Lung (tissue), 12 donors: ENCODE measurements around the gene ISLR2. TPM values are rescaled to one million over a fixed set of nuclear protein-coding genes. Genes with fewer than 3 reads are reported as not detected.
A peak's percentile ranks its signal among the peaks of the same experiment; 100 is the strongest.

Source experiments
- ATAC-seq: fragments of 200-7000 bp; cut with Tn5 transposase; one replicate; pipeline ENCODE4 v1.9.1; 2020; ENCODE audit warnings: moderate number of reproducible peaks; ENCODE audit not compliant: insufficient read depth, low FRiP score
- DNase-seq, 3 donors: peaks; one replicate each; pipeline ENCODE4 v3.0.0-alpha.2; 2013 to 2017
- H3K27ac ChIP-seq, 2 donors: one replicate each; pipeline ENCODE4 v1.5.1; 2013; ENCODE audit warnings: mild to moderate bottlenecking in 2 of 2, moderate library complexity in 2 of 2, control low read depth in 1 of 2, inconsistent platforms in 1 of 2, low read depth in 1 of 2, low read length in 1 of 2
- H3K27me3 ChIP-seq, 3 donors: one replicate each; pipeline ENCODE4 v1.5.1; 2013; ENCODE audit warnings: low read length in 2 of 3; ENCODE audit not compliant: control insufficient read depth in 3 of 3, insufficient read depth in 3 of 3
- H3K36me3 ChIP-seq, 4 donors: one replicate each; pipeline ENCODE4 v1.5.1; 2013; ENCODE audit warnings: low read length in 4 of 4, mild to moderate bottlenecking in 1 of 4, moderate library complexity in 1 of 4; ENCODE audit not compliant: control insufficient read depth in 4 of 4, insufficient read depth in 4 of 4
- H3K4me1 ChIP-seq, 5 donors: one replicate each; pipeline ENCODE4 v1.5.1; 2013; ENCODE audit warnings: low read length in 5 of 5, mild to moderate bottlenecking in 2 of 5, moderate library complexity in 1 of 5; ENCODE audit not compliant: control insufficient read depth in 5 of 5, insufficient read depth in 5 of 5
- H3K4me3 ChIP-seq: one replicate; pipeline ENCODE4 v1.5.1; 2013; ENCODE audit warnings: mild to moderate bottlenecking, control low read depth, moderate library complexity
- H3K9ac ChIP-seq, 2 donors: one replicate each; pipeline ENCODE4 v1.5.1; 2013; ENCODE audit warnings: low read length in 2 of 2, control low read depth in 1 of 2; ENCODE audit not compliant: insufficient read depth in 1 of 2
- H3K9me3 ChIP-seq, 4 donors: one replicate each; pipeline ENCODE4 v1.5.1; 2013; ENCODE audit warnings: low read length in 3 of 4, mild to moderate bottlenecking in 1 of 4, moderate library complexity in 1 of 4; ENCODE audit not compliant: control insufficient read depth in 4 of 4, insufficient read depth in 3 of 4
- CTCF ChIP-seq: IDR thresholded peaks from 2 replicates; pipeline ENCODE4 v1.5.1; 2012; ENCODE audit warnings: mild to moderate bottlenecking; ENCODE audit errors: control extremely low read depth, extremely low read depth
- WGBS, 2 donors: extraction: QIAGEN DNeasy Blood & Tissue Kit; methylation state at CpG; one replicate each; pipeline ENCODE4 v1.1.7; 2013; 5-methylcytosine and 5-hydroxymethylcytosine counted together
- polyA plus RNA-seq, 2 donors: library from polyadenylated mRNA; stranded (reverse); fragments of 200-250 nt; gene quantifications; one replicate each; pipeline ENCODE4 v1.2.1, GENCODE V29; 2013
- total RNA-seq, 2 donors: library from RNA; depleted of rRNA in 1 of 2; stranded (reverse); fragments of >200 nt in 1 of 2; gene quantifications; one replicate each; pipeline ENCODE4 v1.2.1, GENCODE V29; 2014 to 2021
- donor health status: control.
- donor health status: control.
- donor health status: Bipolar disorder and iron deficiency.
- donor health status: healthy.
- donor health status: DM: yes; HTN: yes; CAD: no.

The ISLR2 gene
- total and polyA plus RNA-seq, 4 donors: 0.31 to 10.2 (median 0.41) TPM

DNA sequence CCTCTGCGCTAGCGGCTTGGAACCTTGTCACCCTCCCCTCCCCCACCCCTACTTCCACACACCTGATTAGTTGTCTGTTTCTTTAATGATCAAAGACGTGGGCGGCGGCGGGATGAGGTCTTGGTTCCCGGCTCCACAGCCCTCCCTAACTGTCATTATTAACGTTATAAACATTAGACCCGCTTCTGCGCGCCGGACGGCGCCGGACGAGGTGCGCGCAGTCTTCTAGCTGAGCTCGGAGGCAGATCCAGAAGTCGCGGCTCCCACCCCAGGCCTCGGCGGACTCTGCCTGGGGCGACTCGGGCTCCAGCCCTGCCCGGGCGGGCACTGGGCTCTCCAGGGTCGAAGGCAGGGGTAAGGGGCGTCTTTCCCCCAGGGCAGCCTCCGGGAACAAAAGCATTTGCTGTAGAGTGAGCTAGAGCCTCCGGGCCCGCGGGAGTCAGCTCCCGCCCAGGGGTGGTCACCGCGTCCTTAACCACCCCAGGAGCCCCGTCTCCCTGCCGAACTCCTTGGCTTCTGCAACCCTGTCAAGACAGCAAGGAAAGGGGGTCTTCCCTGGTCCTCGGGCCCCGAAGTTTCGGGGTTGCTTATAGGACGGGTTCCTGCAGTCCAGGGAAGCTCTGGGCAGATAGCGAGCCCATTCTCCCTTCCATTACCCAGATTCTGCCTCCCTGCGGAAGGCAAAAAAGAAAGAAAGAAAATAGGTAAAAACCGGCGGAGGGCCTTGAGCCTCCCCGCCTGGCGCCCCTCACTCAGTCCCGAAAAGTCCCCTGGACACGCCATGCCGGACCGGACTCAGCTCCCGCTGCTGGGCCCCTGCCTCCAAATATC, 2.2 kb upstream of the ISLR2 start:
- no peak for TF ChIP-seq CTCF
- H3K4me3 ChIP-seq: no peak overlapping the region
- peaks cover 0 to 6% (median 0%) of the 10 kb centered on the region in 4 donors for H3K9me3 ChIP-seq
- H3K4me1 ChIP-seq: peaks cover 0 to 23% (median 13%) of the 10 kb centered on the region in 5 donors
- no peaks in the 10 kb centered on the region for H3K36me3 ChIP-seq
- ATAC-seq: no peak
- peak in 1 of 3 donors; percentile 50 for DNase-seq
- 4 to 7% methylated on average over 53 of the region's 53 CpGs for WGBS, 2 donors
- H3K27me3 ChIP-seq: peaks cover 1 to 85% (median 56%) of the 10 kb centered on the region in 3 donors
- no peak overlapping the region for H3K9ac ChIP-seq
- H3K27ac ChIP-seq: peak overlapping the region in 1 of 2 donors; percentile 70

GRCh38 chr15:74128785-74129585, 1.4 kb upstream of the ISLR2 start:
- TF ChIP-seq CTCF: no peak
- Histone ChIP-seq H3K27me3 (peaks cover 8 to 87% (median 61%) of the 10 kb centered on the region in 3 donors), H3K4me1 (peaks cover 0 to 25% (median 13%) of the 10 kb centered on the region in 5 donors), H3K27ac (no peak overlapping the region), H3K4me3 (no peak overlapping the region), H3K9ac (no peak overlapping the region), H3K36me3 (no peaks in the 10 kb centered on the region), H3K9me3 (peaks cover 0 to 8% (median 0%) of the 10 kb centered on the region in 4 donors)
- 5 to 7% methylated on average over 42 to 43 of the region's 43 CpGs for WGBS, 2 donors
- DNase-seq (peak in 2 of 3 donors; percentile 13 to 28), ATAC-seq (no peak)

DNA sequence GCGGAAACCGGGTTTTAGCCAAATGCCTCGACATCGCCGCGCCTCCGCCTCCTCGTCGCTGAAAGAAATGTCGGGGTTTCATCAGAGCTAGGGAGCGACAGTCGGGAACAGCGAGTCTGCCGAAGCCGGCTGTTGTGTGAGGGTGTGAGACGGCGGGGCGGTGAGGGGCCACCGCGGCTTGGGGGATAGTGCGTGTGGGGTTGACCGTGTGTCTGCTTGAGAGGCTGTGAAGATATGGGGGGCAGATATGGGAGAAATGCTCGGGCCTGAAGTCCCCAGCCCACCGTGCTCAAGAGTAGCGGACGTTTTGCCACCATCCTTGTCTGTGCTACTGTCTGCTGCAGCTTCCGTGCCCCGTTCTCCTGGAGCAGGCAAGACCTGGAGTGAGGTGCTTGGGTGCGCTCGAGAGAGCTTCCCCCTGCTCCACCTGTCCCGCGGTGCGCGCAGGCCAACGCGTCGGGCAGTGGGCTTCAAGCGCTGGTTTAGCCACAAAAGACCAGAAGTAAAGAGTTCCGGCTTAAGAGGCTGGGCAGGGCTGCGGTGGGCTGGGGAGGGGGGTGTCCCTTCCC, 716 bp upstream of the ISLR2 start:
- TF ChIP-seq CTCF: no peak
- ATAC-seq (no peak), DNase-seq (peak in 1 of 3 donors; percentile 21)
- Histone ChIP-seq H3K27me3 (peaks cover 8 to 88% (median 64%) of the 10 kb centered on the region in 3 donors), H3K9ac (no peak overlapping the region), H3K4me3 (no peak overlapping the region), H3K36me3 (no peaks in the 10 kb centered on the region), H3K9me3 (peaks cover 0 to 8% (median 0%) of the 10 kb centered on the region in 4 donors), H3K4me1 (peaks cover 0 to 30% (median 13%) of the 10 kb centered on the region in 5 donors), H3K27ac (peak overlapping the region in 1 of 2 donors; percentile 42)
- WGBS, 2 donors: 3 to 4% methylated on average over 40 of the region's 40 CpGs
